ENCODE results near the gene SPOCK3.
"Not testable (repeated sequence)": the region's sequence is repeated elsewhere in the genome, so short reads cannot be mapped to it uniquely, and the experiment has no call there.

SPOCK3 gene

DNA sequence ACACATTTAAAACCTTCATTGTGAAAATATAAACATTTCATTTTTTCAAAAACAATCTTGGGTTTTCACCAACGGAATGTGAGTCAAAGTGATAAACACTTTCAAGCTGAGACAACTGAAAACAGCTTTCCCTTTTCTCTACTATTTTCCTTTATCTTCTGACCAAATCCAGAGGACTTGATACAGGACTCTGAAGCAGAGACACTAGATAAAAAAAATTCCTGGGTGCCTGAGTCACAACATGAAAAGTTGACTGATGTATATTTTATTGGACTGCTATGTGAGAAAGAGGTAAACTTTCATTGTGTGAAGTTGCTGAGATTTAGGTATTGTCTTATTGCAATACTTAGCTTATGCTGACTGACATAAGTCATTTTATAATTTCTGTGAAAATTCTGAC lies 411.2 kb downstream of the SPOCK3 start:
- no peak for DNase-seq (ENCODE audit: low read depth in 2 of 2)

DNA sequence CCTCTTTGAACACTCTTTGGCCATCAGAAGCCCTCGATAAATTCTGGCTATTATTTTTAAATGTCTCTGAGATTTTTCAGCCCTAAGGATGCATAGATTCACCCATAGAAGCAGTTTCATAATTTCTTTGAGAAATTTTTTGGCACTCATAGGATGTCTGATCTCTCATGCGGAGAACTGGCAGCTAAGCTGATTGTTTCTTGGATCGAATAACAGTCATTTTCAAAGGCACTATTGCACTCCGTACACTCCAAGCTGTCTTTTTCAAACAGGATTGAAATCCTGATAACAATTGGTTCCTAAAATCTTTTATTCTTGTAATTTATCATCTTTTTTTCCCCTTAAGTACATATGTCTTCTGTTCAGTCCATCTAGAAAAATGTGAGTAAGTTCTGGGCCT lies 411.9 kb downstream of the SPOCK3 start:
- DNase-seq (ENCODE audit: low read depth in 2 of 2) = no peak

DNA sequence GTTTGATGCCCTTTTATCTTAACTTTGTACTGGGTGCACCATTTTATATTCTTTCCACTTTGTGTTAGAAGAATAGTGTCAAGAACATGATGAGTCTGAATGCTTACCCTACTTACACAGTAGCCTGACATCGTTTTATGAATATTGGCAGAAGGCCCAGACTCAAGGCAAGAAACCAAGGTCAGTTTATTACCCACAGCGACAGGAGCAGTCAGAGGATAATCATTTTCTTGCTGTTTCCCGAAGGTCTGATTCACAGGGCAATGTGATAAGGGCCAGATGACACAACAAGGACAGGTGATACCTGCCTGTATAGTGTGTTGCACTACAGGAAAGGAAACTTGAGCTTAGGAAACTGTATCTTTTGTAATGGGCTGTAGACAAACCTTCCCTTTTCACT lies 417.4 kb downstream of the SPOCK3 start:
- DNase-seq (ENCODE audit: low read depth in 2 of 2) = no peak

DNA sequence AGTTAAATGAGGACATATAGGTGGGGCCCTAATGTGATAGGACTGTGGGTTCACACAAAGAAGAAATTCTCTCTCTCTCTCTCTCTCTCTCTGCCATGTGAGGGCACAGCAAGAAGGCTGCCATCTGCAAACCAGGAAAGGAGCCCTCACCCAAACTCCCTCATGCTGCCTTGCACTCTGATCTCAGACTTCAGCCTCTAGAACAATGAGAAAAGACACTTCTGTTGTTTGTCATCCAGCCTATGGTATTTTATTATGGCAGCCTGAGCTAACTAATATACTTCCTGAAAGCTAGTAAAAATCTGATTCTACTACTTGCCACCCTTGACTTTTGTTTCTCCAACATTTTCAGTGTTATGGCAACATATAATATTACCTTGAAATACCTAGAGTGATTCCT lies 425.9 kb downstream of the SPOCK3 start:
- DNase-seq (ENCODE audit: low read depth in 2 of 2) = no peak

DNA sequence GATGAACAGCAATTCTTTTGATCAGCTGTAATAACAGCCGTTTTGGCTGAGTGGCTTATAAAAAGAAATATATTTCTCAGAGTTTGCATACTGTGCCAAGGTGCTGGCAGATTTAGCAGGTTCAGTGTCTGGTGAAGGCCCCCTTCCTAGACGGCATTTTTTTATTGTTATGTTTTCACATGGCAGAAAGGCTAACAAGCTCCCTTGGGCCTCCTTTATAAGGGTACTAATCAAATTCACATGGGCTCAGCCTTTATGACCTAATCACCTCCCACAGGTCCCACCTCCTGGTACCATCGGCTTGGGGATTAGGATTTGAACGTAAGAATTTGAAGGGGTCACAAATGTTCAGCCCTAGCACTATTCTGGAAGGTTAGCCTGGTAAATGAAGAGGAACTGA lies 431.9 kb downstream of the SPOCK3 start:
- no peak for DNase-seq (ENCODE audit: low read depth in 2 of 2)

DNA sequence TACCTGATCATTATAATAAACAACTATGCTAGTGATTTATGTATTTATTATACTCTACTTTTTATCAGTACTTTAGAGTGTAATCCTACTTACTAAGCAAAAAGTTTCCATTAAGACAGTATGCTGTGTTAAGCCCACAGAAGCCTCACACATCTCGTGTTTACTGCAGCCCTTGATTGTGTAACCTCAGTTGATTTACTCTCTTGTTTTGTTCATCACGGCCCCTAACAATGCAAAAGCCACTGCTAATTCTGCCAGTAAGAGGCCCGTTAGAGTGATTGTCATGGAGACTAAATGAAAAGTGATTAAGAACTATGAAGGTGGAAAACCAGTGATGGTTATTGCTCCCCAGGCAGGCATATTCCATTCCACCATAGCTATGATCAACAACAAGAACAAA lies 436.2 kb downstream of the SPOCK3 start:
- DNase-seq (ENCODE audit: low read depth in 2 of 2) = no peak

DNA sequence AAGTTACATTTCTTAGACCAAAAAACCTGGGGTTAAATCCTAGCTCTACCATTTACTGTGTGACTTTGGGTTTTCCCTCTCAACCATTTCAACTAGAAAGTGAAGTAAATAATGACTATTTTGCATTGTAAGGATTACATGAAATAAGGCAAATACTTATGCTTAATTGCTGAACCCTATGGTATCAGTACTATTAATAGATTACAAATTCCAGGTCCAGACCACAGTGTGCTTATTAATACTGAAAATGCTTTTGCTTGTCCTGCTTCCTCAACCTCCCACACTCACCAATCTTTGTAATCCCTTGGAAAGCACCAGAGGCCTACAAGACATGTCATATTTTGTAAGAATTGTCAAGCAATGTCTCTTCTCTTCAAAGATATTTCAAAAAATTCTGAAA lies 456.5 kb downstream of the SPOCK3 start:
- DNase-seq (ENCODE audit: low read depth in 2 of 2) = no peak

DNA sequence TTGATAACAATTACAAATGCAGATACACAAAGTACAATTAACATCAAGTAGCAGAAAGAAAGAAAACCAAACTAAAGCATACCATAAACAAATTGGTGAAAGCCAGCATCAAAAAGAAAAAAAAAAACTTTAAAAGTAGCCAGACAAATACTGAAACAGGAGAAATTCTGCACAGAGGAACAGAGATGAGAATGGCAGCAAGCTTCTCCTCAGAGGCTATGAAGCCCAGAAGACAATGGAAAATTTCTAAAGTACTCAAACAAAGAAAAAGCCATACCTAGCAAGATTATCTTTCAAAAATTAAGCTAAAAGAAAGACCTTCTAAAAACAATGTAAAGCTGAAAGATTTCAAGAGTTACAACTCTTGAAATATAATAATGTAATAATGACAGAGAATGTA lies 471.3 kb downstream of the SPOCK3 start:
- no peak for DNase-seq (ENCODE audit: low read depth in 2 of 2)

DNA sequence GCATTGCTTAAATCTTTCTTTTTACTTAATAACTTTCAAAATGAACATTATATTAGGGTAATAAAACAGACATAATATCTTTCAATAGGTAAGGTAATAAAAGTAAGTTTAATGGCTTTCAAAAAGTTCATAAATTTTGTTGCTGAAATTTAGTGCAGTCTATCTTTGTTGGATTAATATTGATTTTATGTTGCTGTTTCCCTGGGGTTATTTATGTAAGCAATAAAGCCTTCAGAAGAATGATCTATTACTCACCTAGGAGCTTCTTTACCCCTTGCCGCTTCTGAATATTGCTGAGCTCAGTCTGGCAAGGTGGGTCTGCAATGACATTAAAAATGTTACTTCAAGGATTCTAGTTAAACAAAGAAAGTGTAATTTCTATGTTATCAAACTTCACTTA lies 492.6 kb downstream of the SPOCK3 start:
- no peak for DNase-seq (ENCODE audit: low read depth in 2 of 2)

DNA sequence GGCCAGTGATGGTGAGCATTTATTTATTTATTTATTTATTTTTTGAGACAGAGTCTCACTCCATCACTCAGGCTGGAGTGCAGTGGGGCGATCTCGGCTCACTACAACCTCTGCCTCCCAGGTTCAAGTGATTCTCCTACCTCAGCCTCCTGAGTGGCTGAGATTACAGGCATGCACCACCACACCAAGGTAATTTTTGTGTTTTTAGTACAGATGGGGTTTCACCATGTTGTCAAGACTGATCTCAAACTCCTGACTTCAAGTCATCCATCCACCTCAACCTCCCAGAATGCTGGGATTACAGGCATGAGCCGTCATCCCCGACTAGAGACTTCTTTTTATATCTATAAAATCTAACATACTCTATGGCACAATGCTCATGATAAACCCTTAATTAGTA lies 495.1 kb downstream of the SPOCK3 start:
- not testable (repeated sequence) for DNase-seq (ENCODE audit: low read depth in 2 of 2)

DNA sequence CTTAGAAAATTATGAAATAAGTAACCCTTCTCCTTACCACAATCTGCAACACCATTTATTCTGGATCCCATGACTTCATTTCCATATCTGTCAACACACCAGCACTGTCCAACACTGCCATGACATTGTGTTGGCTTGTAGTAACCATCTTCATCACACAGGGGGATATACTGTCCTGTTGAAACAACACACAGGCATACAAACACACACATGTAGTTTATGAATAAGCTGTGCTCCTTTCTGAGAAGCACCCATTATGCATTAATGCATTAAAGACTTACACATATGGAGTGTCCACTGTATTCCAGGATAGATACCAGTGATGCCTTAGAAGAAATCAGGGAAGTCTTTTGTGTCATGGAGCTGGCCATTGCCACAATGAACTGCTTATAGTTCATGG lies 496.9 kb downstream of the SPOCK3 start:
- no peak for DNase-seq (ENCODE audit: low read depth in 2 of 2)

DNA sequence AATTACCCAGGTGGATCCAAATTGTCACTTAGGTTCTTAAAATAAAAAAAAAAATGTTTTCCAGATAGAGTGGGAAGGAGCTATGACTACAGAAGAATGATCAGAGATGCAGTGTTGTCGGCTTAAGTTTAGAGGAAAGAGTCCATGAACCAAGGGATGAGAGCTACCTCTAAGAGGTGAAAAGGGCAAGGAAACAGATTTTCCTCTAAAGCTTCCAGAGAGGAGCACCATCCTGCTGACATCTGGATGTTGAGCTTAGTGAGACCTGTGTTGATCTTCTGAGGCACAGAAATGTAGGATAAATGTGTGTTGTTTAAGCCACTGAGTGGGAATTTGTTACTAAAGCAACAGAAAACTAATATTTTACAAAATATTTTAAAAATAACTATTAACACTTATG lies 498.7 kb downstream of the SPOCK3 start:
- no peak for DNase-seq (ENCODE audit: low read depth in 2 of 2)

DNA sequence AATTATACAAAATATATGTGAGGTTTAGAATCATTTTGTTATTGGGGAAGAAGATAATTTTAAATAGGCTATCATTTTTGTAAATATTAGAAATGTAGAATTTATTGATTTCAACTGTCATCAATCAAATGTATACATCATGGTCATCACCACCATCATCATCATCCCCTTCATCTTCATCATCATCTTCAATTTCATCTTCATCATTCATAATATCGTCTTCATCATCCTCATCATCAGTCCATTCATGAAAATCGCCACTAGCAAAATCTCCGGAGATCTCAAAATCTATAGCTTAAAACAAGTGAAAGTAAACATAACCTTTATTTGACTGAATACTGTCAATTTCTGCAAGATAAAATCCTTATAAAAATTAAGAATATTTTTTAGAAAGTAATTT lies 499.5 kb downstream of the SPOCK3 start:
- no peak for DNase-seq (ENCODE audit: low read depth in 2 of 2)

DNA sequence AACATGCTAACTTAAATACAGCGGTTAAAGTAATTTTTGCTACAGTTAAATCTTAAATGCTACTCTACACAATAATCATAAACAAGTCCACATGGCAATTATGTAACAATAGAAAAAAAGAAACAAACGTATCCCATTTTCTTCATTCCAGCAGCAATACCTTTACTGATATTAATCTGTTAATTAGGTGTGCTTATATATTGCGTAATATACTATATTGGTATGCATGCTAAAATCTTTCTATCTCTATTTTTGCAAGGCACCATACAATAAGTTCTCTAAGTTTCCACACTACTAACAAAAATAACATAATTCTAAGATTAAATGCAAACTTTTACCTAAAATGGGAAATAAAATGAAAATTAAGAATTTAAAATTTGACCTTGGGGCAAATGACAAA lies 500.6 kb downstream of the SPOCK3 start:
- no peak for DNase-seq (ENCODE audit: low read depth in 2 of 2)

DNA sequence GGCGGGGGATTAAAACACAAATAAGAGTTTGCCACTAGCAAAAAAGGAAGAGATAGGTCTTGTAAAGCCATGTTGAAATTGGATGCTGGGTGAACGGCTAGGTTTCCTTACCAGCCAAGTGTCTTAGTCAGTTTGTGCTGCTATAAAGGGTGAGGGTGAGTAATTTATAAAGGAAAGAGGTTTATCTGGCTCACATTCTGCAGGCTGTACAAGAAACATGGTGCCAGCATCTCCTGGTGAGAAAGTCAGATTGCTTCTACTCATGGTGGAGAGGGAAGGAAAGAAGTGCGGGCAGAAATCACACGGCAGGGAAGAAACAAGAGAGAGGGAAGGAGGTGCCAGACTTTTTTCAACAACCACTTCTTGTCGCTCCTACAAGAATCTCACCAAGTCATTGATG lies 507.5 kb downstream of the SPOCK3 start:
- no peak for DNase-seq (ENCODE audit: low read depth in 2 of 2)

DNA sequence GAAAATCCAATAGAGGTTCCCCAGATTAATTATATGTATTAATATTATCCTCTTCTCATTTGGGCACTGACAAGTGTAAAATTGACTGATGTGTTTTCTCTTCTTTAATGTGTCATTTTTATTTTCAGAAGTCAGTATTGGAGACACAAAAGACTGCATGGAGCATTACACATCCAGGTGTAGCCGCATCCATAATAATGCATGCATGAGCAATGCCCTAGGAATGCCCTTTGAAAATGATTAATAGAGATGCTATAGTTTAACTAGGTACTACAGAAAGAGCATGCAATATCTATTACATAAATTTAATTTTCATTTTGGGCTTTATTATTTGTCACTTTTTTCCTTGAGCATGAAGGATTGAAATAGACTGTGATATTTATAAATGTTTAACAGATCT lies 509.9 kb downstream of the SPOCK3 start:
- DNase-seq (ENCODE audit: low read depth in 2 of 2) = no peak

DNA sequence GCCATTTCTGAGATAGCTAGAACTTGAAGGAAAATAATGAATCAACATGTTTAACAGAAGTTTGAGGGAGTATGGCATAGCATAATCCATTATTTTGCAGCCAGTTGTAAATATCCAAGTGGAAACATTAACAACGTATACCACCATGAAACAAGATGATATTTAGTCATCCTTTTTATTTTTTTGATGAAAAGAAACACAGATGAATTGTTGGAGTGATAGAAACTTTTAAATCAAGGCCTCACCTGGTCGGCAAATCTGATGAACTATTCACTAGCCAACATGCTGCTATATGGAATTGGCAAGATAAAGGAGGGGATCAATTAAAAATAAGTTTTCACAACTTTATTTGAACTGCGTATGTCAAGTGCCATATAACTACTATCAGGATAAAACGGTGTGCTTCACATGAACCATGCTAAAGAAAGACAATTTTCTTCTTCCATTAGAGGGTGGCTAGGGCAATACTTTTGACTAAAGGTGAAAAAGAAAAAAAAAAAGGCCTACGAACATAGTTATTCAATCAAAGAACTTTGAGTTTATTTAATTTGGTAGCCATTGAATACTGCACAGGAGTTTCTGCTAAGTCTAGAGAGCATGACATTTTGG lies 510.7 kb downstream of the SPOCK3 start:
- DNase-seq (ENCODE audit: low read depth in 2 of 2) = no peak

DNA sequence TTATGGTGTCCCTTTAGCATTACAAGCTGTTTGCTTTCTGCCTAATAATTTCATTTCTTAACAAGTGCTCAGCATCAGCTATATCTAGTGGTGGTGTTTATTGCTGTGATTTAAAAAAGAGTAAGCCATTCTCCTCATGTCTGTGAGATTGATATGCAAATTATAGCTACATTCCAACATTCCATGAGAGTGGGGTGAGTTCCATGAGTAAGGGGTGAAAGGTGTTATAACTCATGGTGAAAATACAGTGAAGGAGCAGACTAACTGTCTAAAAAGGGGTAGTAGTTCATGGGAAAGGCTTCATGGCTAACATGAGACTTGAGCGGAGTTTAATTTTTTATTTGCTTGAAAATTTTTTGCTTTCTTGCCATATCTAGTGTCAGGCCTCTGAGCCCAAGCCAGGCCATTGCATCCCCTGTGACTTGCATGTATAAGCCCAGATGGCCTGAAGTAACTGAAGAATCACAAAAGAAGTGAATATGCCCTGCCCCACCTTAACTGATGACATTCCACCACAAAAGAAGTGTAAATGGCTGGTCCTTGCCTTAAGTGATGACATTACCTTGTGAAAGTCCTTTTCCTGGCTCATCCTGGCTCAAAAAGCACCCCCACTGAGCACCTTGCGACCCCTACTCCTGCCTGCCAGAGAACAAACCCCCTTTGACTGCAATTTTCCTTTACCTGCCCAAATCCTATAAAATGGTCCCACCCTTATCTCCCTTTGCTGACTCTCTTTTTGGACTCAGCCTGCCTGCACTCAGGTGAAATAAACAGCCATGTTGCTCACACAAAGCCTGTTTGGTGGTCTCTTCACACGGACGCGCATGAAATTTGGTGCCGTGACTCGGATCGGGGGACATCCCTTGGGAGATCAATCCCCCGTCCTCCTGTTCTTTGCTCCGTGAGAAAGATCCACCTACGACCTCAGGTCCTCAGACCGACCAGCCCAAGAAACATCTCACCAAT lies 518.3 kb downstream of the SPOCK3 start:
- not testable (repeated sequence) for DNase-seq (ENCODE audit: low read depth in 2 of 2)

DNA sequence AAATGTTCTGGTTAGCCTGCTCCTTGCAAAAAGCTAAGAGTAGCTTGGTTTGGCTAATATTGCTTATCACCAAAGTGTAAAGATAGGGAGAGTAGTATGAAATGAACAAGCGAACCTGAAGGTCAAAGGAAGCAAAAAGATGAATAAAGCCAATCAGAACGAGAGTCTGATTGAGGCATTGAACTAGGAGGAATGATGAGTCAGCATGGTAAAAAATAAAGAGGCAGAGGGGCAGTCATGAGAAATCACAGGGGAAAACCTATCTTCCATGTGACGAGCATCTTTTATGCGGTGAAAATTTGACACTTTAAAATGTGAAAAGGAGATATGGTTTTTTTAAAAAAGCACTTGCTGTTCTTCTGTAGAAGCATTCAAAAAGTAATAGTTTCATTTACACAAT lies 533.7 kb downstream of the SPOCK3 start:
- no peak for DNase-seq (ENCODE audit: low read depth in 2 of 2)

DNA sequence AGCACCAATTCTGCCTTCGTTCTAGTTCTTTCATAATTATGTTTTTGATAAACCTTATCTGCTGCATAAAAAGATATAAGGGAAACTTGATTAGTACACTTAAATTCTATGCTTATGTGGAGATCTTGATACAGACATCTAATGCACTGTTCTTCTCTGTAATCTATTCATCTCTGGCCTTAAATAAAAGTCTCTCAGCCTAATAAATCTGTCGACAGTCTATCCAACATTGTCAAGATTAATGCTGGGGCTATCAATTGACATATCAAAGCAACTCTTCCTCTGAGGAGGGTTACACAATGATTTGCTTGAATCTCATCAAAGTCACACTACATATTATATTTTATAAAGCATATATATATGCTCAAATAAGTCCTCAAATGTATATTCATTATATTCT lies 545.5 kb downstream of the SPOCK3 start:
- no peak for DNase-seq (ENCODE audit: low read depth in 2 of 2)

DNA sequence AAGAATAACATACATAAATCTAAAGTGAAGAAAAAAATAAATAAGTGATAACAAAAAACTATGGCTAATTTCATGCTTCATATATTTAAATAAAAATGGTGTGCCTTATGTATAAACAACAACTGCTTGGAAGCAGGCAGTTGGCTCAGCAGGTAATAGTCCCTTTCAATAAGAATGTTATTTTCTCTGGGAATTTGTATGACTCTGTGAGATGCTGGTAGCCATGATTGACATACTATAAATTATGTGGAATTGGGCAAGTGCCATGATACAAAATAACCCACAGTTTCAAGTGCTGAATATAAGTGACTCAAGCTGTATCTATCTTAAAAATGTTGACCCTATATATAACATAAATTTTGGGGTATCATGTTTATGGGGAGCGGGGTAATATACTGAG lies 546.5 kb downstream of the SPOCK3 start:
- DNase-seq (ENCODE audit: low read depth in 2 of 2) = no peak
